HG03354 (cell line): ENCODE results near the gene SLC30A10.
"Not testable (repeated sequence)": the region's sequence is repeated elsewhere in the genome, so short reads cannot be mapped to it uniquely, and the experiment has no call there.

ENCODE experiments used
- ATAC-seq: cut with Tn5 transposase; IDR thresholded peaks from one replicate; pipeline ENCODE4 v1.9.1; 2021; ENCODE audit warnings: mild to moderate bottlenecking; ENCODE audit not compliant: unreplicated experiment, poor library complexity, severe bottlenecking

Gene SLC30A10

GRCh38 chr1:219927956-219928790 lies at the start of gene SLC30A10:
Gene SLC30A10 (minus strand): TSS chr1:219928557. CDS start chr1:219928440, 117 bp downstream.
- peak; percentile 56 for ATAC-seq

- ATAC-seq = no peak
Observed at GRCh38 chr1:219973213-219973612, 44.9 kb upstream of the SLC30A10 start.

- ATAC-seq = no peak
Observed at GRCh38 chr1:219967361-219967760, 39.0 kb upstream of the SLC30A10 start.

GRCh38 chr1:219966071-219966349 lies 37.7 kb upstream of the SLC30A10 start:
- no peak for ATAC-seq

- ATAC-seq = no peak
Observed at GRCh38 chr1:219965285-219966070, 37.1 kb upstream of the SLC30A10 start.

GRCh38 chr1:219963432-219963831 lies 35.1 kb upstream of the SLC30A10 start:
- no peak for ATAC-seq

- ATAC-seq = no peak
Observed at GRCh38 chr1:219961684-219962083, 33.3 kb upstream of the SLC30A10 start.

- no peak for ATAC-seq
Observed at GRCh38 chr1:219959540-219960203, 31.3 kb upstream of the SLC30A10 start.

GRCh38 chr1:219958875-219959417 lies 30.6 kb upstream of the SLC30A10 start:
- ATAC-seq = no peak

GRCh38 chr1:219954736-219955421 lies 26.5 kb upstream of the SLC30A10 start:
- no peak for ATAC-seq

- no peak for ATAC-seq
Observed at GRCh38 chr1:219954052-219954451, 25.7 kb upstream of the SLC30A10 start.

- no peak for ATAC-seq
Observed at GRCh38 chr1:219952361-219952760, 24.0 kb upstream of the SLC30A10 start.

- not testable (repeated sequence) for ATAC-seq
Observed at GRCh38 chr1:219949227-219949626, 20.9 kb upstream of the SLC30A10 start.

- ATAC-seq = not testable (repeated sequence)
Observed at GRCh38 chr1:219948766-219949165, 20.4 kb upstream of the SLC30A10 start.

GRCh38 chr1:219945795-219946194 lies 17.4 kb upstream of the SLC30A10 start:
- ATAC-seq = peak; percentile 74

- ATAC-seq = no peak
Observed at GRCh38 chr1:219941179-219942118, 13.1 kb upstream of the SLC30A10 start.

GRCh38 chr1:219940707-219941106 lies 12.3 kb upstream of the SLC30A10 start:
- ATAC-seq = no peak

- no peak for ATAC-seq
Observed at GRCh38 chr1:219938706-219939105, 10.3 kb upstream of the SLC30A10 start.

GRCh38 chr1:219933763-219934162 lies 5.4 kb upstream of the SLC30A10 start:
- not testable (repeated sequence) for ATAC-seq
